CD8-positive, alpha-beta memory T cell (primary cell): Measurements from ENCODE around the gene ADIRF. TPM values are rescaled to one million over a fixed set of nuclear protein-coding genes. Genes with fewer than 3 reads are reported as not detected.

ENCODE experiments used
- CTCF ChIA-PET: fragments of 350-600 bp; sonication (Branson Sonifier 250); formaldehyde crosslinking; loops from one replicate; lab custom pipeline; 2021; ENCODE audit warnings: antibody characterized with exemption; lab: Charles Lee
- POLR2A ChIA-PET: fragments of 350-600 bp; sonication (Branson Sonifier 250); formaldehyde crosslinking; loops from one replicate; lab custom pipeline; 2021; ENCODE audit warnings: antibody characterized with exemption; lab: Charles Lee
- DNase-seq, 5 donors: peaks; one replicate each; pipeline versions ENCODE4 v3.0.0 to v3.0.0-alpha.2; 2020 to 2022; ENCODE audit warnings: mixed read lengths in 1 of 5
- H3K27ac ChIP-seq: one replicate; pipeline ENCODE4 v1.7.0; 2013; ENCODE audit warnings: low read depth, mild to moderate bottlenecking, low read length, moderate library complexity
- H3K27me3 ChIP-seq: 2 replicates; pipeline ENCODE4 v1.7.0; 2013; ENCODE audit warnings: low read length, mild to moderate bottlenecking; ENCODE audit not compliant: insufficient read depth, poor library complexity, severe bottlenecking
- H3K36me3 ChIP-seq: 2 replicates; pipeline ENCODE4 v1.7.0; 2013; ENCODE audit warnings: mild to moderate bottlenecking, low read length, moderate library complexity; ENCODE audit not compliant: insufficient read depth
- H3K4me1 ChIP-seq: 2 replicates; pipeline ENCODE4 v1.7.0; 2013; ENCODE audit warnings: mild to moderate bottlenecking, low read length, moderate library complexity; ENCODE audit not compliant: insufficient read depth
- H3K4me3 ChIP-seq: 2 replicates; pipeline ENCODE4 v1.7.0; 2013; ENCODE audit warnings: mild to moderate bottlenecking, low read length
- H3K9me3 ChIP-seq: 2 replicates; pipeline ENCODE4 v1.7.0; 2013; ENCODE audit warnings: mild to moderate bottlenecking, low read length
- H3K27ac Mint-ChIP-seq, 8 donors: one replicate each; pipeline ENCODE4 v1.8.0; 2020 to 2021; ENCODE audit warnings: mixed read lengths in 8 of 8, mild to moderate bottlenecking in 6 of 8, inconsistent platforms in 3 of 8, moderate library complexity in 3 of 8
- H3K27me3 Mint-ChIP-seq, 2 donors: one replicate each; pipeline ENCODE4 v1.8.0; 2020 to 2021; ENCODE audit warnings: mixed read lengths in 2 of 2, mild to moderate bottlenecking in 1 of 2, moderate library complexity in 1 of 2
- H3K36me3 Mint-ChIP-seq, 3 donors: one replicate each; pipeline ENCODE4 v1.8.0; 2020 to 2021; ENCODE audit warnings: mixed read lengths in 3 of 3, inconsistent platforms in 1 of 3, mild to moderate bottlenecking in 1 of 3
- H3K4me1 Mint-ChIP-seq, 3 donors: one replicate each; pipeline ENCODE4 v1.8.0; 2020 to 2021; ENCODE audit warnings: mixed read lengths in 3 of 3, inconsistent platforms in 1 of 3, mild to moderate bottlenecking in 1 of 3
- H3K4me3 Mint-ChIP-seq, 7 donors: one replicate each; pipeline ENCODE4 v1.8.0; 2020 to 2021; ENCODE audit warnings: mixed read lengths in 7 of 7, mild to moderate bottlenecking in 6 of 7, moderate library complexity in 4 of 7, inconsistent platforms in 2 of 7
- H3K9me3 Mint-ChIP-seq, 5 donors: one replicate each; pipeline ENCODE4 v1.8.0; 2020 to 2022; ENCODE audit warnings: mixed read lengths in 5 of 5, mild to moderate bottlenecking in 3 of 5, moderate library complexity in 2 of 5, inconsistent platforms in 1 of 5
- polyA plus RNA-seq: library from polyadenylated mRNA; unstranded; fragments of 300-500 nt; fragmentation: Illumina TruSeq; gene quantifications from one replicate; pipeline ENCODE4 v1.2.3, GENCODE V29; 2021
- total RNA-seq, 2 experiments: library from RNA; stranded (reverse); gene quantifications; one replicate each; pipeline ENCODE4 v1.2.3, GENCODE V29; 2021

ADIRF gene
- total and polyA plus RNA-seq, 3 experiments from 2014 or later = not detected

DNA sequence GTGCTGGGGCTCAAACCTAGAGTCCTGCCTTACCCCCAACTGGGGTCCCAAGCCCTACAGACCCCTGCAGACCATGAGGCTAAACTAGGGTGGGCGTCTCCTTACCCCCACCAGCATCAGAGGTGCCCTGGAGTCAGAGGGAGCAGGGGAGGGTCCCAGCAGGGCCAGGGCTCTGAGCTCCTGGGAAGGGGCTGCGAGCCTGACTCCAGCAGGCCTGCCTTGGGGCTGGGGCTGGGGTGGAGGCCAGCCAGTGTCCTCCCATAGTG, 8.6 kb upstream of the ADIRF start:
- Histone ChIP-seq H3K4me1 (no peaks in the 10 kb centered on the region), H3K9me3 (no peaks in the 10 kb centered on the region), H3K4me3 (no peak overlapping the region), H3K27ac (peak overlapping the region; percentile 9), H3K36me3 (no peaks in the 10 kb centered on the region), H3K27me3 (no peaks in the 10 kb centered on the region)
- Mint-ChIP-seq H3K4me1 (peaks cover 0 to 2% (median 0%) of the 10 kb centered on the region in 3 donors), H3K9me3 (no peaks in the 10 kb centered on the region), H3K27me3 (no peaks in the 10 kb centered on the region), H3K4me3 (no peak overlapping the region), H3K36me3 (no peaks in the 10 kb centered on the region), H3K27ac (no peak overlapping the region)
- ChIA-PET CTCF (interaction anchor here (1.1 kb wide), 1 partner anchor 8 kb away, joined by 3 read pairs; the partner anchor contains the start of gene ADIRF), POLR2A (no interaction called here)
- DNase-seq = no peak

DNA sequence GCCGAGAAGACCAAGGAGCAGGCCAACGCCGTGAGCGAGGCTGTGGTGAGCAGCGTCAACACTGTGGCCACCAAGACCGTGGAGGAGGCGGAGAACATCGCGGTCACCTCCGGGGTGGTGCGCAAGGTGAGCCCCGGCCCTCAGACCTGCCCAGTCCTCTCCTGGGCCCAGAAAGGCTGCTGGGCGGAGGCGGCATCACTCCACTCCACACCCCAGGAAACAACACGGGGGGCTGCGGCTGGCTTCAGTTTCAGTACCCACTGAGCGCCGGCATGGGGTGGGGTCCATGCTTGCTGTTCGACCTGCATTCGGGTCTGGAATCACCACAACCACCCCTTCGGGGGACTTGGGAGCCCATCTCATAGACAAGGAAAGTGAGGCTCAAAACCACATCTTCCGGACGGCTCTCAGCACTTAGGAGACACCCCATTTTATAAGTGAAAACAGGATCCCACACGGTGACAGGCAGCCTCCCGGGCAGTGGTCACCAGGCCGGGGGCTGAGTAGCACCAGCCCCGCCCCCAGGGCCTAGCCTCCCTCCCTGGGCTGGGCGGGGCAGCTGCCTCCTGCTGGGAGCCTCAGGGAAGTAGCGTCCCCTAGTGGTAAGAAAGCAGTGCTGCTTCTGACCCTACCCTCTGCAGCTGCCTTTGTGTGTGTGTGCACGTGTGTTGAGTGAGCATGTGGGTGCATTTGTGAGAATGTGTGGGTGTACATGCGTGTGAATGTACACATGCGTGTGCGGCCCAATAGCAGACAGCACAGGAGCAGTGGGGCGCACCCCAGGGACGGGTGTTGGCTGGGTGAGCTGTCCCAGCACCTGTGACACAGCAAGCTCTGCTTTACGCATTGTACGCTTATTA, 8.0 kb upstream of the ADIRF start:
- peak in 3 of 5 donors; percentile 22 to 47 (median 42) for DNase-seq

DNA sequence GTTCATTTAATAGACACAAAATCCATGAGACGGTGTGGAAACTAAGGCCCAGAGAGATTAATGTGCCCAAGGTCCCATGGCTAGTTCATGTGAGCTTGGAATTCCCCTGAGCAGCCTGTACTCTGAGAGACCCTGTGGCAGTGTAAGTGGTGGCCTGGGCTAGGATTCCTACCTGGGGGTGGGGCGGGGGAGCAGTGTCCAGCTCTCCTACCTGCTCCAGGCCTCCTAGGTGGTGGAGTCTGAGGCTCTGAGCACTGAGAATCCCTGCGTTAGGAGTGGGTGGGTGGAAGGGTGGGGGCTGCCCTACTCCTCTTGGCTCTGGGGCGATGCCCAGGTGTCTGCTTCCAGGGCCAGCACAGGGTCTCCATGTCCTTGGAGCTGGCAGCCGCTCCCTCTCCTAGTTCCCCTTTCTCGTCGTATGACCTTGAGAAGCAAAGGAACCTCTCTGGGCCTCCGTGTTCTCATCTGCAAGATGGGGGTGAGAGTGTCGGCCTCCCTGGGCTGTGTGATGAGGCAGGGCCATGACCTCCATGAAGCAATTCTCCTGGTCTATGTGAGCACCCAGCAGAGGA, 7.3 kb upstream of the ADIRF start:
- H3K4me3 Mint-ChIP-seq = no peak overlapping the region
- Histone ChIP-seq H3K27ac (no peak overlapping the region), H3K27me3 (no peaks in the 10 kb centered on the region), H3K4me1 (peaks cover 4% of the 10 kb centered on the region), H3K9me3 (no peaks in the 10 kb centered on the region), H3K4me3 (no peak overlapping the region), H3K36me3 (no peaks in the 10 kb centered on the region)
- DNase-seq = no peak
- peak overlapping the region in 1 of 8 donors; percentile 50 for H3K27ac Mint-ChIP-seq
- no peaks in the 10 kb centered on the region for H3K9me3 Mint-ChIP-seq
- H3K27me3 Mint-ChIP-seq = peaks cover 0 to 2% of the 10 kb centered on the region in 2 donors
- no peaks in the 10 kb centered on the region for H3K36me3 Mint-ChIP-seq
- POLR2A ChIA-PET = interaction anchor here (1.4 kb wide), 1 partner anchor 10 kb away, joined by 3 read pairs; no protein-coding TSS in a partner anchor
- CTCF ChIA-PET = interaction anchor here (1.2 kb wide), 1 partner anchor 22 kb away, joined by 7 read pairs; no protein-coding TSS in a partner anchor
- H3K4me1 Mint-ChIP-seq = peaks cover 5 to 9% (median 7%) of the 10 kb centered on the region in 3 donors

More for the DNA sequence above, 8.0 kb upstream of the ADIRF start:
- peak overlapping the region; percentile 9 for H3K27ac ChIP-seq
- no peaks in the 10 kb centered on the region for H3K9me3 Mint-ChIP-seq
- ChIA-PET CTCF (interaction anchor here (1.1 to 1.2 kb wide), 2 partner anchors 8 to 21 kb away, joined by 3 to 7 read pairs; partner anchors contain the start of gene ADIRF), POLR2A (interaction anchor here (1.4 kb wide), 1 partner anchor 11 kb away, joined by 3 read pairs; no protein-coding TSS in a partner anchor)
- H3K36me3 Mint-ChIP-seq = no peaks in the 10 kb centered on the region
- H3K27me3 ChIP-seq = no peaks in the 10 kb centered on the region
- H3K27me3 Mint-ChIP-seq = peaks cover 0 to 2% of the 10 kb centered on the region in 2 donors
- H3K4me1 ChIP-seq = no peaks in the 10 kb centered on the region
- no peaks in the 10 kb centered on the region for H3K36me3 ChIP-seq
- H3K4me1 Mint-ChIP-seq = peaks cover 0 to 3% (median 2%) of the 10 kb centered on the region in 3 donors
- no peaks in the 10 kb centered on the region for H3K9me3 ChIP-seq
- no peak overlapping the region for H3K4me3 Mint-ChIP-seq
- H3K27ac Mint-ChIP-seq = peak overlapping the region in 2 of 8 donors; percentile 50 to 75
- H3K4me3 ChIP-seq = no peak overlapping the region

DNA sequence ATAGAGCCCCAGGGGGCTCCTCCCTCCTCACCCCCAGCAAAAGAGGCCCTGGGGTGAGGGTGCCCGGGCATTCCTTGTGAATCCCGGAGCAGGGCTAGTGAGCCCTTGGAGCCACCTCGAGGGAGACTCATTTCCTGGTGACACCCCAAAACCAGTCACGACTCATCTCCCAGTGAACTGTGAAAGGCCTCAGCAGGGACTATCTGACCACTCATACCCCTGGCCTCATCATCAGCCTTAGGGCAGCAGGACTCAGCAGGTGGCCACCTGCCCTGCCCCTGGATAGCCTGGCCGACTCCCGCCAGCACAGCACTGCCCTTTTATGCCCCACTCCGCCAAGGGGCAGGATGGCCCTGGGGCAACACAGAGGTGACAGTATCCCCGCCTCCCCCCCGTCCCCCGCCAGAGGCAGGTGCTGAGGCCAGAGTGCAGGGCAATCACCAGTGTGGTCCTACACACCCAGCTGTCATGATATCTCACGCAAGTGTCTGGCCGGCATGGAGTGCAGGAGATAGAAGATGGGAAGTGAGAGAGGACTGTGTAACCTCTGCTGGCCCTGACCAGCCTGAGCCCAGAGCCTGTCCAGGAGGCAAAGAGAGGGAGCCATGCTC, 6.7 kb upstream of the ADIRF start:
- Mint-ChIP-seq H3K9me3 (no peaks in the 10 kb centered on the region), H3K27me3 (peaks cover 0 to 2% of the 10 kb centered on the region in 2 donors), H3K4me3 (no peak overlapping the region), H3K27ac (peak overlapping the region in 1 of 8 donors; percentile 68), H3K4me1 (peaks cover 12 to 15% (median 13%) of the 10 kb centered on the region in 3 donors), H3K36me3 (no peaks in the 10 kb centered on the region)
- DNase-seq = peak in 1 of 5 donors; percentile 33
- ChIA-PET POLR2A (no interaction called here), CTCF (no interaction called here)
- Histone ChIP-seq H3K27ac (no peak overlapping the region), H3K36me3 (no peaks in the 10 kb centered on the region), H3K9me3 (no peaks in the 10 kb centered on the region), H3K4me3 (no peak overlapping the region), H3K27me3 (no peaks in the 10 kb centered on the region), H3K4me1 (peaks cover 10% of the 10 kb centered on the region)

DNA sequence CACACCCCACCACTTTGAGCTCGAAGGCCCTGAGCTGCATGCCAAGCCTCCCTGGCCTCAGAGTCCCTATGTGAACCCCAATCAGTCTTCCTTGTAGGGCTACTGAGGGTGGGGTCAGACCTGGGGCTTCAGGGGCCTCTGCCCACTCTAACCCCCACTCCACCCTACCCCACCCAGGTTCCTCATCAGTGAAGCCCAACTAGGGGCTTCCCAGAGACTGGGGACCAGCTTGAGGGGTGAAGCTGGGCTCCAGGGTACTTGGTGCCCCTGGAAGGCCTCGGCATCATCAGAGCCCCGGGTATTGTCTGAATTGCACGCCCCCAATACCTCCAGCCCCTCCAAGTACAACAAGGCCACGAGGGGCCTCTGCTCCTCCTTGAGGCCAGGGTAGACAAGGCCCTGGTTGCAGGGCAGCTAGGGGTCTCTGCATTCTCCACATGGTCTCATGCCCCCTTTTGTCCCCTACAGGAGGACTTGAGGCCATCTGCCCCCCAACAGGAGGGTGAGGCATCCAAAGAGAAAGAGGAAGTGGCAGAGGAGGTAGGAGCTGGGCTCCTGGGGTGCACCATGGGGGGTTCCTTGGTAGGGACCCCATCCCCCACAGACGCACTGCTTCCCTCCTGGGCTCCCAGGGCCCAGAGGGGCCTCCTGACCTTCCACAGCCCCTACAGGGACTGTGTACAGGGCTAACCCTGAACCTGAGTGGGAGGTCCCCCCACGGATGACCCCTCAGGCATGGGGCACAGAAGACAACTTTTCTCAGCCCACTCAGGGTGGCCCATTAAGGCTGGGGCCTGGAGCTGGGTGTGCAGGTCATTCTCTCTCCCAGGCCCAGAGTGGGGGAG, 5.9 kb upstream of the ADIRF start:
- H3K36me3 Mint-ChIP-seq = no peaks in the 10 kb centered on the region
- DNase-seq = peak in 1 of 5 donors; percentile 28
- no peak overlapping the region for H3K4me3 Mint-ChIP-seq
- Histone ChIP-seq H3K27me3 (no peaks in the 10 kb centered on the region), H3K4me1 (peaks cover 15% of the 10 kb centered on the region), H3K36me3 (no peaks in the 10 kb centered on the region), H3K27ac (no peak overlapping the region), H3K9me3 (no peaks in the 10 kb centered on the region), H3K4me3 (no peak overlapping the region)
- no peak overlapping the region for H3K27ac Mint-ChIP-seq
- H3K27me3 Mint-ChIP-seq = peaks cover 0 to 2% of the 10 kb centered on the region in 2 donors
- ChIA-PET CTCF (no interaction called here), POLR2A (no interaction called here)
- peaks cover 15 to 20% (median 16%) of the 10 kb centered on the region in 3 donors for H3K4me1 Mint-ChIP-seq
- no peaks in the 10 kb centered on the region for H3K9me3 Mint-ChIP-seq

DNA sequence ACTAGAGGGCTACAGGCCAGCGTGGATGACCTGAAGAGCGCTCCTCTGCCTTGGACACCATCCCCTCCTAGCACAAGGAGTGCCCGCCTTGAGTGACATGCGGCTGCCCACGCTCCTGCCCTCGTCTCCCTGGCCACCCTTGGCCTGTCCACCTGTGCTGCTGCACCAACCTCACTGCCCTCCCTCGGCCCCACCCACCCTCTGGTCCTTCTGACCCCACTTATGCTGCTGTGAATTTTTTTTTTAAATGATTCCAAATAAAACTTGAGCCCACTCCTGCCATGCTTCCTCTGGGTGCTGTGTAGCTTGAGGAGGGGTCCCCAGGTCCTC, 5.3 kb upstream of the ADIRF start:
- POLR2A ChIA-PET = interaction anchor here (0.6 kb wide), 1 partner anchor 23 kb away, joined by 6 read pairs; no protein-coding TSS in a partner anchor
- no peaks in the 10 kb centered on the region for H3K36me3 Mint-ChIP-seq
- Histone ChIP-seq H3K9me3 (no peaks in the 10 kb centered on the region), H3K36me3 (no peaks in the 10 kb centered on the region), H3K4me3 (no peak overlapping the region), H3K27me3 (no peaks in the 10 kb centered on the region), H3K27ac (no peak overlapping the region), H3K4me1 (peaks cover 15% of the 10 kb centered on the region)
- H3K4me3 Mint-ChIP-seq = no peak overlapping the region
- peaks cover 0 to 2% of the 10 kb centered on the region in 2 donors for H3K27me3 Mint-ChIP-seq
- peak overlapping the region in 1 of 8 donors; percentile 47 for H3K27ac Mint-ChIP-seq
- CTCF ChIA-PET = no interaction called here
- no peak for DNase-seq
- no peaks in the 10 kb centered on the region for H3K9me3 Mint-ChIP-seq
- peaks cover 15 to 22% (median 20%) of the 10 kb centered on the region in 3 donors for H3K4me1 Mint-ChIP-seq

DNA sequence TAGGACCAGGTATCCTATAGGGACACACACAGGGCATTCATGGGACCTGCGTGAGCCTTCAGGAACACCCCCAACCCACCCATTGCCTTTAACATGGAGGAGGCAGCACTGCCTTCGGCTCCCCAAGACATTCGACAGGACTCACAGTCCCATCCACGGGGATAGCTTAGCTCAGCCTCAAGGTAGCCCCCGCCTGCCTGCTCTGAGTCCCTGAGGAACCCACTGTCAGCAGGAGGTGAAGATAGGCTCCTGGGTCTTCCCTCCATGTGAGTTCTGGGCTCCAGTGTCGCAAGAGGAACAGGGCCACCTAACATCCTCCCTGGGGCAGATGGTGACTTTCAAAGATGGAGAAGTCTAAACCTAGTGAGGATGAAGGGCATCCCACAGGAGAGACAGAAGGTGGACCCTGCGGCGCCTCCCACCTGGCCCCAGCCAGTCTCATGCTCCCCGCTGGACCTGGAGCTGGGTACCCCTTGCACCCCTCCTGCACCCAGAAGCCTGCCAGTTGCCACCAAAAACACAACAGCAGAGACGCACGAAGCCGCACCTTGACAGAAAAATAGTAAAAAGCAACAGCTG, 4.9 kb upstream of the ADIRF start:
- H3K27ac Mint-ChIP-seq = peak overlapping the region in 1 of 8 donors; percentile 80
- H3K9me3 ChIP-seq = no peaks in the 10 kb centered on the region
- H3K27me3 ChIP-seq = no peaks in the 10 kb centered on the region
- no peaks in the 10 kb centered on the region for H3K36me3 ChIP-seq
- H3K4me3 ChIP-seq = no peak overlapping the region
- peaks cover 15 to 22% (median 20%) of the 10 kb centered on the region in 3 donors for H3K4me1 Mint-ChIP-seq
- no peaks in the 10 kb centered on the region for H3K9me3 Mint-ChIP-seq
- no peaks in the 10 kb centered on the region for H3K36me3 Mint-ChIP-seq
- no peak overlapping the region for H3K27ac ChIP-seq
- DNase-seq = peak in 1 of 5 donors; percentile 24
- peaks cover 0 to 2% of the 10 kb centered on the region in 2 donors for H3K27me3 Mint-ChIP-seq
- ChIA-PET CTCF (interaction anchor here (0.8 kb wide), 1 partner anchor 24 kb away, joined by 3 read pairs; no protein-coding TSS in a partner anchor), POLR2A (interaction anchor here (0.6 kb wide), 1 partner anchor 23 kb away, joined by 6 read pairs; no protein-coding TSS in a partner anchor)
- peaks cover 15% of the 10 kb centered on the region for H3K4me1 ChIP-seq
- no peak overlapping the region for H3K4me3 Mint-ChIP-seq
